NCI-H748 treated with DMSO at 0.1 percent for 48 hours (cell line): ENCODE measurements around the gene REXO1.
"Not testable (repeated sequence)": the region's sequence is repeated elsewhere in the genome, so short reads cannot be mapped to it uniquely, and the experiment has no call there.

ENCODE experiments used
- DNase-seq: peaks from one replicate; lab custom pipeline; 2025; lab: John Stamatoyannopoulos, UW

Gene REXO1

DNA sequence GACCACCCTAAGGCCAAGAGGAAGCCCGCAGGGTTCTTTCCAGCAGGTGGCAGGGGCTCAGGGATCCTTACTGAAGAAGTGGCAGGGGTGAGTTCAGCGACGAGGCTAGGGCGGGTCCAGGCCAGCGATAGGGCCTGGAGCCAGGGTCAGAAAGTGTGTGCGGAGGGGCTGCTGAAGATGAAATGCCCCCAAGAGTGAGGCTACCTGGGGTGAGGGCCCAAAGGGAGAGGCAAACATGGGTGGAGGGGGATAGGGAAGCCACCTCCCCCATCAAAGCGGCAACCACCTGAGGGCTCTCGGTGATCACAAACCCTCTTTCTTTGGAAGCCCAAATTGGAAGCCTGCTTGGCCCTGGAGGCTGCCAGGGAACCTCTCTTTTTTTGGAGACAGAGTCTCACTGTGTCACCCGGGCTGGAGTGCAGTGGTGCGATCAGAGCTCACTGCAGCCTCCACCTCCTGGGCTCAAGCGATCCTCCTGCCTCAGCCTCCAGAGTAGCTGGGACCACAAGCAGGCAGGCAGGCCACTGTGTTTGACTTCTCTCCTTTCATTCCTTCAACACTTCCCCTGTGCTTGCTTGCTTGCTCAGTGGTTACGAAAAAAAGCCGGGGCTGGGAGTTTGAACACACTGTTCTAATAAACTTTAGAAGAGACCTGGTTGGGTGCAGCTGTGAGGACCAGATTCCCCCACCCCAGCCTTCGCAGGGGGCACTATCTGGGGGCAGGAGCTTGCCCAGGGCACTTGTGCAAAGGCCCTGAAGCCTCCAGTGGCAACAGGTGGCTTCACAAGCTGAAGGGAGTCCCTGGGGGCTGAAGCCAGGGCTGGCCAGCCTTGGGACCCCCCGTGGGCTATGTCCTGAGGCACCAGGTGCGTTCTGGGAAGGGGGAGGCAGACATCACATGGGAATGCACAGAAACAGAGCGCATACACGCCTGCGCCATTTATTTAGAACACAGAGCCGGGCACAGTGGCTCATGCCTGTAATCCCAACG is 34.8 kb downstream of the REXO1 start:
- no peak for DNase-seq

DNA sequence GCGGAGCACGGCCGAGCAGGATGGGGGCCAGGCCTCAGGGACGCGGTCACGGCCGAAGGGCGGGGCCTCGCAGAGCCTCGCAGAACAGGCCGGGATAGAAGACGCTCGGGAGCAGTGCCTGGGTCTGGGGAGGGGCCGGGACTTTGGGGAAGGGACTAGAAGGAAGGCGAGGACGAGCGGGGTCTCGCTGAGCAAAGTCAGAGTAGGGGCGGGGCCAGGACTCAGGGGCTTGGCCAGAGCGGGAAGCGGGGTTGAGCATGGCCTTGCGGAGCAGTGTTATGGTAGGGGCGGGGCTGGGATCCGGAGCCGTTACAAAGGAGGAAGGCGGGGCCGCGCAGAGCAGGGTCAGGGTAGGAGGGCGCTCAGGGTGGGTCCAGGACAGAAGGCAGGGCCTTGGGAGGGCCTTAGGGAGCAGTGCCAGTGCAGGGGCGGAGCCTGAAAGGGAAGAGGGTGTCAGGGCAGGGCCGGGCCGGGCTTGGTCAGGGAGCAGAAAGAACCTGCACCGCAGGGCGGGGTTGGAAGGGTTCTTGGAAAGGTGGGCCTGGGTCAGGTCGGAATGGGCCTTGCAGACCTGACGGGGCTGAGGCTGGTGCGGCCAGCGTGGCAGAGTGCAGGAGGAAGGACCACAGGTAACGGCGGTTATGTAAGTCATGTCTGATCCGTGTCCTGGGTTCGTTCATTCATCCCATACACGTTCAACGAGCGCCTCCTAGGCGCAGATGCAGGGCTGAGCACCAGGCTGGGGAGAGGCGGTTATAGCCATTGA is 35.7 kb downstream of the REXO1 start:
- peak; percentile 65 for DNase-seq

DNA sequence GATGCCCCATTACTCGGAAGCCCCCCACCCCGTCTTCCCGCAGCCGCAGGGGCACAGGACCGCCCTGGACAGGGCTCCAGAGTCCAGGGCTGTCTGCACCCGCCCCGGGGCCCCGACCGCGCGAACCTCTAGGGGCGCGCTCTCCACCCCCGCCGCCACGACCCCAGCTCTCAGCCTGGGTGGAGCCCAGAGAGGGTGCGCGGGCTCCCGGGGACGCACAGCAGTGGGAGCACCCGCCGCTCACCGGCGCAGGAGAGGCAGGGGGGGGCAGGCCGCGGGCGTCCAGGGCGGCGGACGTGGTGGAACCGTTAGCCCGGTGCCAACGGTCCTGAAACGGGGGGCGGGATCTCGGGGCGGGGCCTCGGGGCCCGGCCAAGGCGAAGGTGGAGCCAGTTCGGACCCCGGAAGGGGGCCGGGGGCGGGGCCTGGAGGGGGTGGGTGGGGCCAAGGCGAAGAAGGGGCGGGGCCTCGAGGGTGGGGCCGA is 36.3 kb downstream of the REXO1 start, which contains the start of gene ATP8B3:
Gene ATP8B3, minus strand, starts transcription at position 335 of the 484 bp plus-strand sequence. CDS start 540 bp downstream, outside the sequence.
- no peak for DNase-seq

- DNase-seq: no peak
Measured at GRCh38 chr19:1811472-1811894, 36.8 kb downstream of the REXO1 start.

DNA sequence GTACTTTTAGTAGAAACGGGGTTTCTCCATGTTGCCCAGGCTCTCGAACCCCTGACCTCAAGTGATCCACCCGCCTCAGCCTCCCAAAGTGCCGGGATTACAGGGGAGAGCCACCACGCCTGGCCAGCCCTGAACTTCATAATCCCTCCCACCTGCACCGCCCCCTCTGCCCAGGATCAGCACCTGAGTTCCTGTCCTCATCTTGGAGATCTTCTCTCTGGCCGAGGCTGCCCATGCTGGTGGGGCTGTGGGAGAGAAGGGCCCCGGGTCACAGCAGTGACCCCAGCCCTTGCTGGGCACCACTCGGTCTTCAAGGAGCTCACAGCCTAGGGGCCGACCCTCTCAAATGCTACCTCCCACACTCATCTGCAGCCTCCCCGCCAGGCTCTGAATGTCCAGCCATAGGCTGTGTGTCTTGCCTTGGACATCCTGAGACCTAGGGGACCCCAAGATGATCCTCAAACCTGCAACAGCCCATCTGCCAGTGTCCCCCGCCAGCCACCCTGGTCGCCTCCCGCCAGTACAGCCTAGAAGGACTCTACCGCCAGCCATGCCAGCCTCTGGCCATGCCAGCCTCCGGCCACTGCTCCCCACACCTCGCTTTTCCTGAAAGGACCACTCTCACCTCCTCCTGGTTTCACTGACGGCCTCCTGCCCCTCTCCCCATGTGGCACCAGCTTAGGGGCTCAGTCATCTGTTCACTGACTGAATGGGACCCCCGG is 37.7 kb downstream of the REXO1 start:
- DNase-seq: no peak

DNA sequence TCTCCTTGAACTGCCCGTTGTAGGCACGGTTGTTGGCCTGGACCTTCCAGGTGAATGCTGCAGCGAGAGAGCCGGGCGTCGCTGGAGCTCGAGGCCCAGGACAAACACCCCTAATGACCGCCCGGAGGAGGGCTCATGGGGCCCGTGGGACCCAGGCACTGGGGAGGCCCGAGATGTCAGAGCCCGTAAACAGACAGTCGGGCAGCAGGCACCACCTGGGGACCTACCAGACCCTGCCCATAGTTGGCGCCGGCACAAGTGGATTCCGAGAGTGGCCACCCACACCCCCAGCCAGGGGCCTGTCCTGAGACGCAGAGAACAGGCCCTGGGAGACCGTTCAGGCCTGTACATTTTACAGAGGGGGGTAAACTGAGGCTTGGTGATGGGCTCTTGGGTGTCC is 38.6 kb downstream of the REXO1 start:
- DNase-seq: no peak

DNA sequence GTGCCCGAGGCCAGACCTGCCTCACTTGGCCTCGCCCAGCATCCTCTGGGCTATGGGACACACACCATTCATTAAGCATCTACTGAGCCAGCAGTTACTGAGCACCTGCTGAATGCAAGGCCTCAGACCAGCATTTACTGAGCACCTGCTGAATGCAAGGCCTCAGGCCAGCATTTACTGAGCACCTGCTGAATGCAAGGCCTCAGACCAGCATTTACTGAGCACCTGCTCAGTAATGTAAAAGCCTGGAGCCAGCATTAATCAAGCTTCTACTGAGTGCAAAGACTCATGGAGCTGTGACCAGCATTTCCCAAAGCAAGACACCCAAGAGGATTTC is 39.9 kb downstream of the REXO1 start:
- DNase-seq: no peak

GRCh38 chr19:1807695-1808394 is 40.4 kb downstream of the REXO1 start:
- no peak for DNase-seq

DNA sequence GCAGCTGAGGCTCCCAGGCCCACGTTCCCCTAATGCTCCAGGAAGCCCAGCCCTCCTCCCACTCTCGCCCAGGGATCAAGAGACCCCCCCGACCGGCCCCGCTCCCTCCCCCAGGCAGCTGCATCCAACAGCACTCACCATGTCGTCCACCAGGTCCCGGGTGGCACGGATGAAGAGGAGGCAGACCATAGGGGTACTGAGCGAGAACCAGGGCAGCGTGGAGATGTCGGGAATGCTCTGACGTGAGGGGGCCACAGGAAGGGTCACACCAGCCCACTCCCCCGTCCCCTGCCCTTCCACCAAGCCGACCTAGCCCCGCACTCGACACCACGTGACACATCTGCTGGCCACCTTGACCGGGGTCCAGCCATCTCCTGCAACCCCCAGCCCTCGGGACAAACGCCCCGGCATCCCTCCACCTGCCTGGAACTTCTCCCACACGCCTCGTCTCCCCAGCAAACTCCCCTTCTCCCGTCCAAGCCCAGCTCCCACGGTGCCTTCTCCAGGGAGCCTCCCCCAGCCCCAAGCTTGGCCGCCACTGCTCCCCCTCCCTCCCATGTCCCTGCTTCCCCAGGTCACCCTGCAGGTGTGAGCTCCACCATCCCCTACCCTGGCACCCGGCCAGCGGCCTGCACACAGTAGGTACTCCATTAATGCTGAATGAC is 41.1 kb downstream of the REXO1 start:
- no peak for DNase-seq

GRCh38 chr19:1806184-1807029 is 41.9 kb downstream of the REXO1 start:
- DNase-seq: no peak

DNA sequence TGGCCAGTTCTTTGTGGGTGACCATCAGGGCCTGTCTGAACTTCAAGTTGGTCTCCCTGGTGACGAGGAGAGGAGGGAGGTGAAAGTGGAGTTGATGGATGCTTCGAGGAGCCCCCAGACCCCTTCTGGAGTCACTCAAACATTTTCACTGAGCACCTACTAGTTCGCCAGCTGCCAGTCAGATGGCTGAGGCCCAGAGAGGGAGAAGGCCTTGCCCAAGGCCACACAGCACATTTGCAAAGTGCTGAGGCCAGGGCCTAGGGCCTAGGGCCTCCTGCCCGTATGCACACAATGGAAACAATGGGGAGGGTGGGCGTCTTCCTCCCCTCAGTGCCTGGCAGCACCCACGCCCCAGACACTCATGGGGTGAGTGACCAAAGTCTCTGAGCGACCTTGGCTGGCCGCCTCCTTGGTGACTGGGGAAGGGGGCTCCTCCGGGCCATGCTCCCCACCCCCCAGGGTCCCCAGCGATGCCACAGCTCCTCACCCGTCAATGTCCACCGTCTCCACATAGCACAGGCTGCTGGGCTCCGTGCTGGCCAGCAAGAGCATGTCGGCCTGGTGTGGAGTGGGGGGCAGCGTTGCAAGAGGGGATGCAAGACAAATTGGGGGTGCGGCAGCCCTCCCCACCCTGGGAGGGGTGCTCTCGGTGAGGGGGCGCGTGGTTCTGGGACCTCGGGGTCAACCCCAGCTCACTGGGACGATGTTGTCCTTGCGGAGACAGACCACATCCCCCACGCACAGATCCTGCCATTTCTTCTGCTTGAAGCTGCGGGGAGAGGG is 42.7 kb downstream of the REXO1 start:
- no peak for DNase-seq

DNA sequence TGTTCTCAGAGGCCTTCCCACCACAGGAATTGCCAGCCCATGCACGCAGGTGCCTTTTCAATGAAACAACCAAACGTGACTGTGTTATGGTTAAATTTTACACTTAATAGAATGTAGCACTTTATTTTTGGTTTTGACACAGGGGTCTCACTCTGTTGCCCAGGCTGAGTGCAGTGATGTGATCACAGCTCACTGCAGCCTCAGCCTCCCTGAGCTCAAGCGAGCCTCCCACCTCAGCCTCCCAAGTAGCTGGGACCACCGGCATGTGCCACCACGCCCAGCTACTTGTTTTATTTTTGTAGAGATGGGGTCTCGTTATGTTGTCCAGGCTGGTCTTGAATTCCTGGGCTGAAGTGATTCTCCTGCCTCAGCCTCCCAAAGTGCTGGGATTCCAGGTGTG is 43.4 kb downstream of the REXO1 start:
- DNase-seq: no peak

DNA sequence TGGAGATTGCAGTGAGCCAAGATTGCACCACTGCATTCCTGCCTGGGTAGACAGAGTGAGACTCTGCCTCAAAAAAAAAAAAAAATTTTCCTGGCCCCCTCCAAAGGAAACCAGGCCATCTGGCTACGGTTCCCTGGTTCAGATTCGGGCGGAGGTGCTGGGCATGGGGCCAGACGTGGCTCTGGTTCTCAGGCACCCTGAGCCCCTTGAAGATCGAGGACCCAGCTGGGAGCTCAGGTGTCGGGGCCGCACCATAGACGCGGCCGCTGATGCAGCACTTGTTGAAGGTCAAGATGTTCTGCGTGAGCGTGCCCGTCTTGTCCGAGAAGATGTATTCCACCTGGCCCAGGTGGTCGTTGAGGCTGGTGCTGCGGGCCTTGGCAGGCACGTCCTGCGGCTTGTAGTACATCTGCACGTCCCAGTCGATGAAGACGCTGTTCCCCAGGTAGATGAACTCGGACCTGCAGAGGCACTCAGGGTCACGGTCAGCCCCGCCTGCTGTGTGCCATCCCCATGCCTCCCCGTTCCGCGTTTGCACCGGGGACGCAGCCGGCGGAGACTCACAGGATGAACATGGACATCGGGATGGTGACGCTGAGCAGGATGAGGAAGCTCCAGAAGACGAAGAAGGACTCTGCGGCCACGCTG is 48.5 kb downstream of the REXO1 start:
- DNase-seq: no peak

DNA sequence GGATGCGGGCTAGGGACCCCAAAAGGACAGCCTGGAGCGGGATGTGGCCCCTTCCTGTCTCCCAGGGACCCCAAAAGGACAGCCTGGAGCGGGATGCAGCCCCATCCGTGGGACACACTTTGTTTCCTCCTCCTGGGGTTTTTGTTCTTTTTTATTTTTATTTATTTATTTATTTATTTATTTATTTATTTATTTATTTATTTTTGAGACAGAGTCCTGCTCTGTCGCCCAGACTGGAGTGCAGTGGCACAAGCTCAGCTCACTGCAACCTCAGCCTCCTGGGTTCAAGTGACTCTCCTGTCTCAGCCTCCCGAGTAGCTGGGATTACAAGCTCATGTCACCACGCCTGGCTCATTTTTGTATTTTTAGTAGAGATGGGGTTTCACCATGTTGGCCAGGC is 51.0 kb downstream of the REXO1 start:
- DNase-seq: not testable (repeated sequence)

DNA sequence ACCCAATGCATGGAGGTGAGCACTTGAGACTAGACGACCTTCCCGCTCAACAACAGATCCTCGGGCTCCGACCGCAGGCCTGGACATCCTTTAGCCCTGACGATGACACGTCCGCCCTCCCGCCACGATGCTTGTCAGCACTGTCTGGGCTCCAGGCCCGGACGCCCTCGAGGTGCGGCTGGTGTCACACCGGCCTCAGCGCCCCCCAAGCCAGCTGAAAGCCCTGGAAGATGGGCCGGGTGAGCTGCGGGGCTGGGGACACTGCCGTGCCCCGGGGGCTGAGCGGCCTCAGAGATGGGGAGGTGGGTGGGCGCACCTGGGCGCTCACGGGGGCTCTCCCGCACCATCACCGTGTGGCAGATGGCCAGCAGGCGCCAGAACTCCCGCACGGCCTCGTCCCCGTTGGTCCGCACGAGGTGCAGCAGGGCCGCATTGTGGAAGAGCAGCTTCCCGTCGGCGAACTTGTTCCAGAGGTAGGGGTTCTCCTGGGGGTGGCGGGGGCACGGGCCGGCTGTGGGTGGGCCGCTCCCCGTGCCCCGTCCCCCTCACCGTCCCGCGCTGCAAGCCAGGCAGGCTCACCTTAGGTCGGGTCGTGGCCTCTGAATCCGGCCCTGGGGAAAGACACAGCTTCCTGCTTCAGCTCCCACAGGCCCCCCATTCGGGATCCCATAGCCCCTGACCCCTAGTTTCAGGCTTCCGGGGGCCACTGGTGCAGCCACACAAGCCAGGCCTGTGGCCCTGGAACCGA is 51.7 kb downstream of the REXO1 start:
- no peak for DNase-seq

DNA sequence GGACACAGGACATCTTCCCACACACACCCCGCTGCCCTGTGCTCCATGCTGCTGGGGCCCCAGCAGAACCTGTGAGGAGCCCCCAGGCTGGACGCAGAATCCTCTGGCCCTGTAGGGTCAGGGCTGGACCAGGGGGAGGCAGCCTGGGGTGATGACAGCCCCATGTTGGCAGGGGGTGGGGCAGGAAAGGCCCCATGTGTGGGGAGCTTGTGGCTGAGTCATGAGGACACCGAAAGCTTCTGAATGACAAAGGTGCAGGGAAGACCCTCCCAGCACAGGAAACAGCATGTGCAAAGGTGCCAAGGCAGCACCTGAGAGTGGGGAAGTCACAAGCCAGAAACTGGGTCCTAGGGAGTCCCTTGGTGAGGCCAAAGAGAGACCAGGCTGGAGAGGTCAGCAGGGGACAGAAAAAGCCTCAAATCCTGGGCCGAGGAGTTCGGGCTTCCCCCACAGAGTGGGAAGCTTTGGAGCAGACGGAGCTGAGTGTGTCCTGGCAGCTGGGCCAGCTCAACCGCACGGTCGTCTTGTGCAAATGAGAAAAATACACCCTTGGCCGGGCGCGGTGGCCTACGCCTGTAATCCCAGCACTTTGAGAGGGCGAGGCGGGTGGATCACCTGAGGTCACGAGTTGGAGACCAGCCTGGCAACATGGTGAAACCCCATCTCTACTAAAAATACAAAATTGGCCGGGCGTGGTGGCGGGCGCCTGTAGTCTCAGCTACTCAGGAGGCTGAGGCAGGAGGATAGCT is 53.7 kb downstream of the REXO1 start:
- DNase-seq: no peak

GRCh38 chr19:1791879-1792278 is 56.4 kb downstream of the REXO1 start:
- DNase-seq: no peak
